AG09309 (cell line): ENCODE results near the gene CTDSP1.

Experiments
- DNase-seq: peaks from one replicate; pipeline ENCODE4 v3.0.0-alpha.2; 2010; ENCODE audit warnings: low read depth
- H3K4me3 ChIP-seq: 2 replicates; pipeline ENCODE4 v1.5.1; 2011; ENCODE audit warnings: mild to moderate bottlenecking, low read depth, low read length, moderate library complexity; ENCODE audit not compliant: control insufficient read depth
- CTCF ChIP-seq: IDR thresholded peaks from 2 replicates; pipeline ENCODE4 v1.5.1; 2011; ENCODE audit warnings: mild to moderate bottlenecking, low read depth, low read length, inconsistent platforms; ENCODE audit not compliant: insufficient read depth, control insufficient read depth; ENCODE audit errors: missing control alignments

CTDSP1 gene

GRCh38 chr2:218448934-218449333, 49.3 kb downstream of the CTDSP1 start:
- DNase-seq = no peak
- TF ChIP-seq CTCF = no peak
- H3K4me3 ChIP-seq = no peak overlapping the region

GRCh38 chr2:218452079-218452478, 52.4 kb downstream of the CTDSP1 start:
- DNase-seq = no peak
- TF ChIP-seq CTCF = no peak
- H3K4me3 ChIP-seq = no peak overlapping the region
